Activated CD4-positive, alpha-beta T cell treated with anti-CD3 and anti-CD28 coated beads, Interleukin-2, Interleukin-6, amounts not matched to agents 100 ng/mL and 50 ng/mL, durations not matched to agents 16 hours and 8 hours (primary cell): ENCODE results near the gene FFAR2.

Source experiments
- DNase-seq: peaks from one replicate; pipeline ENCODE4 v3.0.0-alpha.2; 2020

Gene FFAR2

DNA sequence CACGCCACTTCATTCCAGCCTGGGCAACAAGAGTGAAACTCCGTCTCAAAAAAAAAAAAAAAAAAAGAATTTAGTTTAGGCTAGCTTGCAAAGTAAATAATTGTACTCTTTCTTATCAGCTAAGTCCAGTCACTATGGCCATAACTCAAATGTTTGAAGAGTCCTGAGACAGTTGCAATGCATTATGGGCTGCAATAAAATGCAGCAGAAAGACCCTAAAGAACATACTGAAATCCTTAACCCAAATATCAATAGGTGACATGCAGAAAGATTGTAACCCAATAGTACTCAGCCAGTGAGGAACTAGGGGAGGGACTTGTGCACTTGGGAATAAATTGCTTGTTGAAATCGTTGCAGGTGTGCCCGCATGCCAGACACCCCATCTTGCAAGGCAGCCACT lies 20.9 kb upstream of the FFAR2 start:
- DNase-seq: no peak

GRCh38 chr19:35429698-35430408 lies 18.2 kb upstream of the FFAR2 start:
- DNase-seq: no peak

DNA sequence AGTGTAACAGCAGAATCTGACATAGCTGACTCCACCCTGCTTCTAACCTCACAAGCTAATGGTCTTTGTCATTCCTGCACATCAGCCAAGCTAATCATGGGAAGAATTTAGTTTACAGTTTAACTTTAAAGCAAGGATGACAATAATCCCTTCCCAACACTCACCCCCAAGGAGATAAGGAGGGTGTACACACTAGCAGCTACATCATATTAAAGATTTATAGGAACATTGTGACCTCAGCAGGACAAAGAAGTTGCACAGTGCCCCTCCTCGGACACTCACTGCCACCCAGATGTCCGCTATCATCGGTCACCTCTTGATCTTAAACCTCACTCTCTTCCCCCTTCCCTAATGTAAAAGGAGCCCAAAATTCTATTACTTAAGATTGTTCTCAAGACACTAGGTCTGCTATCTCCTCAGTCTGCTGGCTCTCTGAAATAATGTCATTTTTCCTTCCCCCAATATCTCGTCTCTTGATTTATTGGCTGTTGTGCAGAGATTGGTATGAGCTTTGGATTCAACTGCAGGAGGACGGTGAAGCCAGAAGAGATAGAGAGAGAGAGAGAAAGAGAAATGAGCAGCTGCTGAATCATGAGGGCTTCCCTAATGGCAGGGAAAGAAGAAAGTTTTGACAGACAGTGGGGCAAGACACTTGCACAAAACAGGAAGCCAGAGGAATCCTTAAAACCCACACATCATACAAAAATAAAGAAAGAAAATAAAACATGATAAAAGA lies 17.5 kb upstream of the FFAR2 start:
- no peak for DNase-seq

- no peak for DNase-seq
Measured at GRCh38 chr19:35431145-35431807, 16.8 kb upstream of the FFAR2 start.

DNA sequence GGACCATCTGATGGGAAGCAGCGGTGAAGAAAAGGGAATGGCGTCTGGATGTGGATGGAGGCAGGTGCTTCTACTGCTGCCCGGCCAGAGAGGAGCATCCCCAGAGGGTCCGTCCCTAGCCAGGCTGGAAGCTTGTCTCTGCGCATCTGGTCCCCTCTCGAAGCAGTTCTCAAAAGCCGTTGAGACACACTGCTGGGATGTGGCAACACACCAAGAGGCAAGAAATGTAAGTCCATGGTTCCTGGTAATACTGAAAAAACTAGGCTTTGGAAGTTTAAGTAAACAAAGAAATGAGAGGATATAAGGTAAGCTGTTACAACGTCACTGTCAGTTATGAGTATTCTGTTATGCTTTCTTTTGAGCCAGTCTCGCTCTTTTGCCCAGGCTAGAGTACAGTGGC lies 15.1 kb upstream of the FFAR2 start:
- no peak for DNase-seq

- no peak for DNase-seq
Measured at GRCh38 chr19:35433448-35433847, 14.6 kb upstream of the FFAR2 start.

GRCh38 chr19:35435896-35436295 lies 12.2 kb upstream of the FFAR2 start:
- DNase-seq: no peak

- DNase-seq: peak; percentile 48
Measured at GRCh38 chr19:35436477-35437405, 11.3 kb upstream of the FFAR2 start.

- no peak for DNase-seq
Measured at GRCh38 chr19:35437406-35437951, 10.6 kb upstream of the FFAR2 start.

- no peak for DNase-seq
Measured at GRCh38 chr19:35438096-35438495, 10.0 kb upstream of the FFAR2 start.

DNA sequence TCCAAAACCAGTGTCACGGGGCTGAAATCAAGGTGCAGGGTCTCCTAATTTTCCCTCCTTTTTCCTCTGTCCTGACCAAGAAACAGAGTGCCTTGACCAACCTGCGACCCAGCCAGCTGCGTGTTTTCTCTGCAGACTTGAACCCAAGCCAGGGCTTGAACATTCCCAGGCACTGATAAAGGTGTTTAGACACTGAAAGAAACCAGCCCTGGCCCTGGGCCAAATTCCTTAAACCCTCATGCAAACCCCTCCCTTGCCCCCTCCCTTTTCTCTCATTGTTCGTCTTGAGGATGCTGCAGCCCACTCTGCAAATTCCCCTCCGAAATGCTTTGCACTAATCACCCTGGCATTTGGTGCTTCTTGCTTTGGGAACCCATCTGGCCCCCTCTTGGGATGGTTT lies 9.5 kb upstream of the FFAR2 start:
- no peak for DNase-seq

- no peak for DNase-seq
Measured at GRCh38 chr19:35439921-35440320, 8.1 kb upstream of the FFAR2 start.

- DNase-seq: no peak
Measured at GRCh38 chr19:35442091-35442490, 6.0 kb upstream of the FFAR2 start.

GRCh38 chr19:35444735-35445134 lies 3.3 kb upstream of the FFAR2 start:
- no peak for DNase-seq

- peak; percentile 47 for DNase-seq
Measured at GRCh38 chr19:35445826-35446593, 2.0 kb upstream of the FFAR2 start.

GRCh38 chr19:35449359-35450043 lies 1.4 kb downstream of the FFAR2 start:
- no peak for DNase-seq

- peak; percentile 68 for DNase-seq
Measured at GRCh38 chr19:35451338-35452096, 3.5 kb downstream of the FFAR2 start.

DNA sequence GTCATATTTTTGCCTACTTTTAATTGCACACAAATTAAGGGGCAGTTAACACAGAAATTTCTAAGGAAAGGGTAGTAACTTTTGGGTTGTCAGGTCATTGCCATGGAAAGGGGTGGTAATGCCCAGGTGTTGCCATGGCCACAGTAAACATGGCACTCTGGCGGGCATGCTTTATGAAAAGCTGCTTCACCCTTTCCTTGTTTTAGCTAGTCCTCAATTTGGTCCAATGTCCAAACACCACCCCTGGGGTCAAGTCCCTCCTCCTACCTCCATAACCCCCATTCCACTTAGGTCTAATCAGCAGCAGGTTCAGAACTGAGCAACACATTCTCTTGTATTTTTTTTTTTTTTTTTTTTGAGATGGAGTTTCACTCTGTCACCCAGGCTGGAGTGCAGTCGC lies 6.6 kb downstream of the FFAR2 start:
- no peak for DNase-seq

DNA sequence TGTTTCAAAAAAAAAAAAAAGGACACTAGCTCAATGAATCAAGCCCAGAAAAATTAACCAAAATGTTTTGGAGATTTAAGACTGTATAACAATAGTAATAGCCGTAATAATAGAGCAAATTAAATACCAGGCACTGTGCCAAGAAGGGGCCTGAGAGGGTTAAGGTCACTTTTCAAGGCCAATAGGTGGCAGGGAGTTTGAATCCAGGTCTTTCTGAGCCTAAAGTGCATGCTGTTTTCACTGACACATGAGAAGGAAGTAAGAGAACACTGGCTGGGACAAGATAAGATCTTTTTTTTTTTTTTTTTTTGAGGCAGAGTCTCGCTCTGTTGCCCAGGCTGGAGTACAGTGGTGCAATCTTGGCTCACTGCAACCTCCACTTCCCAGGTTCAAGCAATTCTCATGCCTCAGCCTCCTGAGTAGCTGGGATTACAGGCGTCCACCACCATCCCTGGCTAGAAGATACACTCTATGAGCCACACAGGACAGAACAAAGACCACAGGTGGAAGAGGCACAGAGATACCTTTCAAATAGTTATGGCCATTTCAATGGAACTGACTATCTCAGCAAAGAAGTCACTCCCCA lies 7.7 kb downstream of the FFAR2 start:
- no peak for DNase-seq

DNA sequence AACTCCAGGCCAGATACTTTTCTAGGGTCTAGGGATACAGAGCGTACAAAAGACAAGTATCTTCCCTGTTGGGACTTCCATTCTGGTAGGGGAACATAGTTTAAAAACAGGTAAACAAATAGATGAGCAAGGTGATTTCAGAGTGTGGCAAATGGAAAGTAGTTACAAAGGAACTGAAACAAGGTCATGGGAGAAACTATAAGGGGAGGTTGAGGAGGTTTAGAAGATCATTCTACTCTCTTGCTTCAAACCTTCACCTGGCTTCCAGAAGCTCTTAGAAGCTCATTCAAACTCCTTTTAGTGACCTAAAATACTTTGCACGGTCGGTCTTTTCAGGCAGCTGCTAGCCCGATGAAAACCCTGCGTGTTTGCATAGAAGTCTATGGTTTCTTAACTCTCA lies 9.1 kb downstream of the FFAR2 start:
- no peak for DNase-seq
